ENCODE data around the gene LIPT1.

The LIPT1 gene

GRCh38 chr2:99154643-99155536, at the start of gene LIPT1, which contains the start of gene TSGA10 (continued):
- TF ChIP-seq, protein P1, sequence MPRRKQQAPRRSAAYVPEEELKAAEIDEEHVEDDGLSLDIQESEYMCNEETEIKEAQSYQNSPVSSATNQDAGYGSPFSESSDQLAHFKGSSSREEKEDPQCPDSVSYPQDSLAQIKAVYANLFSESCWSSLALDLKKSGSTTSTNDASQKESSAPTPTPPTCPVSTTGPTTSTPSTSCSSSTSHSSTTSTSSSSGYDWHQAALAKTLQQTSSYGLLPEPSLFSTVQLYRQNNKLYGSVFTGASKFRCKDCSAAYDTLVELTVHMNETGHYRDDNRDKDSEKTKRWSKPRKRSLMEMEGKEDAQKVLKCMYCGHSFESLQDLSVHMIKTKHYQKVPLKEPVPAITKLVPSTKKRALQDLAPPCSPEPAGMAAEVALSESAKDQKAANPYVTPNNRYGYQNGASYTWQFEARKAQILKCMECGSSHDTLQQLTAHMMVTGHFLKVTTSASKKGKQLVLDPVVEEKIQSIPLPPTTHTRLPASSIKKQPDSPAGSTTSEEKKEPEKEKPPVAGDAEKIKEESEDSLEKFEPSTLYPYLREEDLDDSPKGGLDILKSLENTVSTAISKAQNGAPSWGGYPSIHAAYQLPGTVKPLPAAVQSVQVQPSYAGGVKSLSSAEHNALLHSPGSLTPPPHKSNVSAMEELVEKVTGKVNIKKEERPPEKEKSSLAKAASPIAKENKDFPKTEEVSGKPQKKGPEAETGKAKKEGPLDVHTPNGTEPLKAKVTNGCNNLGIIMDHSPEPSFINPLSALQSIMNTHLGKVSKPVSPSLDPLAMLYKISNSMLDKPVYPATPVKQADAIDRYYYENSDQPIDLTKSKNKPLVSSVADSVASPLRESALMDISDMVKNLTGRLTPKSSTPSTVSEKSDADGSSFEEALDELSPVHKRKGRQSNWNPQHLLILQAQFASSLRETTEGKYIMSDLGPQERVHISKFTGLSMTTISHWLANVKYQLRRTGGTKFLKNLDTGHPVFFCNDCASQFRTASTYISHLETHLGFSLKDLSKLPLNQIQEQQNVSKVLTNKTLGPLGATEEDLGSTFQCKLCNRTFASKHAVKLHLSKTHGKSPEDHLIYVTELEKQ (tag by site-specific recombination; IDR thresholded peaks at IDR 0.05; ENCODE audit: borderline replicate concordance), result no peak
- TF ChIP-seq ZNF704 (tag by site-specific recombination; IDR thresholded peaks at IDR 0.05), result no peak
- no peak for TF ChIP-seq ZNF555 (tag by site-specific recombination; conservative IDR thresholded peaks at IDR 0.05)
- TF ChIP-seq EGR2 (tag by site-specific recombination; IDR thresholded peaks at IDR 0.05; ENCODE audit: low read depth), result peak; percentile 92
- peak; percentile 93 for TF ChIP-seq ZBTB26 (tag by site-specific recombination; optimal IDR thresholded peaks at IDR 0.05)
- TF ChIP-seq ZBTB10 (tag by site-specific recombination; IDR thresholded peaks at IDR 0.05), result peak; percentile 57; the same call in 1 of the 2 replicates
- TF ChIP-seq ZXDB (tag by site-specific recombination; IDR thresholded peaks at IDR 0.05), result peak; percentile 71
- no peak for TF ChIP-seq ZSCAN5A (tag by site-specific recombination; IDR thresholded peaks at IDR 0.05)
- TF ChIP-seq SCRT1 (tag by site-specific recombination; IDR thresholded peaks at IDR 0.05; ENCODE audit: borderline replicate concordance), result peak; percentile 90
- peak; percentile 23; the same call in 1 of the 2 replicates for TF ChIP-seq ZNF610 (tag by site-specific recombination; IDR thresholded peaks at IDR 0.05; ENCODE audit: borderline replicate concordance)
- TF ChIP-seq, protein P2, sequence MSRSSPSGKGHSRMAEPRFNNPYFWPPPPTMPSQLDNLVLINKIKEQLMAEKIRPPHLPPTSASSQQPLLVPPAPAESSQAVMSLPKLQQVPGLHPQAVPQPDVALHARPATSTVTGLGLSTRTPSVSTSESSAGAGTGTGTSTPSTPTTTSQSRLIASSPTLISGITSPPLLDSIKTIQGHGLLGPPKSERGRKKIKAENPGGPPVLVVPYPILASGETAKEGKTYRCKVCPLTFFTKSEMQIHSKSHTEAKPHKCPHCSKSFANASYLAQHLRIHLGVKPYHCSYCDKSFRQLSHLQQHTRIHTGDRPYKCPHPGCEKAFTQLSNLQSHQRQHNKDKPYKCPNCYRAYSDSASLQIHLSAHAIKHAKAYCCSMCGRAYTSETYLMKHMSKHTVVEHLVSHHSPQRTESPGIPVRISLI (tag by site-specific recombination; IDR thresholded peaks at IDR 0.05), result no peak
- TF ChIP-seq HOXA7 (CRISPR knock-in tag; IDR thresholded peaks at IDR 0.05; ENCODE audit: borderline replicate concordance), result no peak
- TF ChIP-seq WT1 (tag by site-specific recombination; IDR thresholded peaks at IDR 0.05), result no peak; the same call in 1 of the 2 replicates
- TF ChIP-seq ZNF843 (tag by site-specific recombination; IDR thresholded peaks at IDR 0.05), result 0 out of 2 replicates have a peak, but pooled peaks have one; percentile 39
- TF ChIP-seq GFI1B (tag by site-specific recombination; IDR thresholded peaks at IDR 0.05), result no peak
- TF ChIP-seq ZNF221 (tag by site-specific recombination; IDR thresholded peaks at IDR 0.05; ENCODE audit: borderline replicate concordance), result no peak
- no peak for TF ChIP-seq ZNF426 (tag by site-specific recombination; IDR thresholded peaks at IDR 0.05)
- no peak for TF ChIP-seq ZNF571 (tag by site-specific recombination; IDR thresholded peaks at IDR 0.05)
- TF ChIP-seq ZNF530 (tag by site-specific recombination; IDR thresholded peaks at IDR 0.05; ENCODE audit: low read depth), result no peak
- peak; percentile 57; the same call in 1 of the 2 replicates for TF ChIP-seq GLI4 (tag by site-specific recombination; IDR thresholded peaks at IDR 0.05)
- no peak for TF ChIP-seq ZNF274 (IDR thresholded peaks at IDR 0.05; ENCODE audit: low read length)
- no peak for TF ChIP-seq ZNF274 (tag by site-specific recombination; IDR thresholded peaks at IDR 0.05; ENCODE audit: borderline replicate concordance)
- no peak for TF ChIP-seq ZNF404 (tag by site-specific recombination; IDR thresholded peaks at IDR 0.05)
- TF ChIP-seq ZBTB20 (tag by site-specific recombination; IDR thresholded peaks at IDR 0.05), result 0 out of 2 replicates have a peak, but pooled peaks have one; percentile 34
- TF ChIP-seq SP3 (tag by site-specific recombination; IDR thresholded peaks at IDR 0.05), result peak; percentile 93
- no peak for TF ChIP-seq ZSCAN23 (tag by site-specific recombination; IDR thresholded peaks at IDR 0.05)
- peak; percentile 31; the same call in 1 of the 2 replicates for TF ChIP-seq ZSCAN30 (tag by site-specific recombination; IDR thresholded peaks at IDR 0.05)
- no peak; the same call in 1 of the 2 replicates for TF ChIP-seq HOXD13 (CRISPR knock-in tag; IDR thresholded peaks at IDR 0.05; ENCODE audit: borderline replicate concordance)

Data from HEK293 (cell line).